GM18499 (cell line): ENCODE measurements around the gene SEMA4G.
"Not testable (repeated sequence)": the region's sequence is repeated elsewhere in the genome, so short reads cannot be mapped to it uniquely, and the experiment has no call there.

Source experiments
- ATAC-seq: cut with Tn5 transposase; IDR thresholded peaks from one replicate; pipeline ENCODE4 v1.9.1; 2021; ENCODE audit warnings: moderate number of reproducible peaks; ENCODE audit not compliant: insufficient read depth, unreplicated experiment

The SEMA4G gene

GRCh38 chr10:100970076-100970913 is 991 bp downstream of the SEMA4G start:
- no peak for ATAC-seq

DNA sequence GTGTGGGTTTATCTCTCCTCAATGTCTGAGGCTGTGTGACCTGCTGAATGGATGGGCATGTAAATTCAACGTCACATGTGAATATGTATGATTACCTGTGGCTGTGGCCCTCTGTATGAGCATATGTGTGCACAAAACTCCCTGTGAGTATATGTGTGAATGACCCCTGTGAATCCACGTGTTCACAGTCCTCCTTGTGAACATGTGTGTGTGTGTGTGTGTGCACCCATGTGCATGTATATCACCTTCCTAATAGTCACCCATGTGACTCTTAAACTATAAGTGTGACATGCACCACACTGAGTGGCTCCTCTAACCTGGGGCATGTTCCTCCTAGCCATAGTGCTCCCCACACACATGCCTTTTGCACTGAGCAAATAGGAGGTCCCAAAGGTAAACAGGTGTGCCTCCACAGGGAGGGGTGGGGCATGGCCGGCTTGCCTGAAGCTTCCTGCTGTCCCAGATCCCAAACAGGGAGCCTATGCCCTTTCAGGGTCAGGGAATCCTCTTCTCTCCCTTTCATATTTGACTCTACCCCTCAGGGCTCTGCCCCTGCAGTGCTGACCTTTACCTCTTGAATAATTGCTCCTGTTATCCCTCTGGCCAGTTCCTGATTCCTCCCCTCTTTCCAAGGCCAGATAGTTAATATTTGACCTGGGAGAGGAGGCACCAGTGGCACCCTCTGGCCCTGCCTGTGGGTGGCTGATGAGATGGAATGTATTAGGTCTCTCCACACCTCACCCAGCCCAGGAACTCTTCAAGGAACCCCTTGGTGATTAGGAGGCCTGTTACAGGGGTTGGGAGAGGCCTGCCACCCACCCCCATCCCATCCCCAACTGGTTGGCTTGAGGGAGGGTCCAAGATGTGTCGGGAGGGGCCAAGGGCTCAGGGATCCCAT is 1.9 kb downstream of the SEMA4G start:
- ATAC-seq: no peak

DNA sequence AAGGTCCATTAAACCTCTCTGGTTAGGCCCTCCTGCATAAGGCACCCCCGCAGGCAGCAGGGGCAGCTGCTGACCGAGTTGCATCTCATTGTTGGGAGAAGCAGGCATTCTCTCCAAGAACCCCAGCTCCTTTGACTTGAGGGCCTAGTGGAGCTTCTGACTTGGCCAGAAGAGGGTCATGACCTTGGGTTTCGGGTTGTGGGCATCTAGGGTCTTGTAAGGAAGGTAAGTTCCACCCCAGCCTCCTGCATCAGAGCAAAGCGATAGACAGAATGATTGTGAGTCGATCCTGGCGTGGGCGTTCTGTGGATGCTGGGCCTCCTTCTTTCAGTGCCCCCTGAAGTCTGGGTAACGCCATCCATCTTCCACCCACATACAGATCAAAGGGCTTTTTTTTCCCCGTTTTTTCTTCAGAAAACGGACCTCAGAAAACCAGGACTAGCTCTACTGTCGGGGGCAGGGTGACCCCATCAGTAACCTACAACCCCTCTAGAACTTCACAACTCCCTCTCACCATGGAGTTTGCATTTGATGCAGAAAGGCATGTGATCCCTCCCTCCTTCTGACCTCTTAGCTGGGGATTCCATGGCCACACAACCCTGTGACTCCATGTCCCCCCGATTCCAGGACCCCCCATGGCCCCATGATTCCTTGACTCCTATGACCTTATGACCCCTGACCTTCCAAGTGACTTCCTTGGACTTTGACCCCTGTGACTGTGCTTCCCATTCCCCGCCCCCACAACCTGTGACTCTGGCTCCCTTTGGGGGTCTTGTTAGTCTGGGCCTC is 3.0 kb downstream of the SEMA4G start:
- ATAC-seq: no peak

DNA sequence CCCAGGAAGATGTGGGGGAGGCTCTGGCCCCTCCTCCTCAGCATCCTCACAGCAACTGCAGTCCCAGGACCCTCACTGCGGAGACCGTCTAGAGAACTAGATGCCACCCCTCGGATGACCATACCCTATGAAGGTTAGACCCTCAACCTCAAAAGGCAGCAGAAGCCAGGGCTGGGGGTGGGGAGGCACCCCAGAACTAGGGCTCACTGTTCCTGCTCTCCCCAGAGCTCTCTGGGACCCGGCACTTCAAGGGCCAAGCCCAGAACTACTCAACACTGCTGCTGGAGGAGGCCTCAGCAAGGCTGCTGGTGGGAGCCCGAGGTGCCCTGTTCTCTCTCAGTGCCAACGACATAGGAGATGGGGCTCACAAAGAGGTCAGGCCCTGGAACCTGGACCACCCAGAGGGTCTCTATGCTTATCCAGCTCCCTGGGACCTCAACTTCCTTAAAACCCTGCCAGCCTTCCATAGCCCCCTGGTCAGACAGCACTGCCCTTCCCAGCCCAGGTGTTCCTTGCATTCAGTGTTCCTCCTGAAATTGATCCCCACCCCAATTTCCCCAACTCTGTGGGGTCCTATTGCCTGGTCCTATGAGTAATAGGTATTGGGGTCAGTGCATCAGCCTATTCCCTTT is 3.7 kb downstream of the SEMA4G start:
- ATAC-seq: no peak

- not testable (repeated sequence) for ATAC-seq
Measured at GRCh38 chr10:100975397-100975796, 6.1 kb downstream of the SEMA4G start.

- ATAC-seq: no peak
Measured at GRCh38 chr10:100976906-100977305, 7.6 kb downstream of the SEMA4G start.

DNA sequence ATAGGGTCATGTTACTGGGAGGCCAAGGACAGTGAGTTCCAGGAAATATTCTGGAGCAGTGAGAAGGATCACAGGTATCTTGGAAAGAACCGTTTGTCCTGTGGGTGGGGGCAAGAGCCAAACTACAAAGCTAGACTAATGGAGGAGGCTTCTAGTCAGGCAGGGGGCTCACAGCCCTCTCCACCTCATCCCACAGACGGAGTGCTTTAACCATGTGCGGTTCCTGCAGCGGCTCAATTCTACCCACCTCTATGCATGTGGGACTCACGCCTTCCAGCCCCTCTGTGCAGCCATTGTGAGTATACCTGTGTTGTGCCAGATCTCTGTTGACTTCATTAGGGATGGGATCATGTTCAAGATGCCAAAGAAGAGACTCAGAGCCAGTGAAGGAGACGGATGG is 8.1 kb downstream of the SEMA4G start:
- ATAC-seq: no peak

GRCh38 chr10:100978121-100978900 is 9.0 kb downstream of the SEMA4G start:
- no peak for ATAC-seq

DNA sequence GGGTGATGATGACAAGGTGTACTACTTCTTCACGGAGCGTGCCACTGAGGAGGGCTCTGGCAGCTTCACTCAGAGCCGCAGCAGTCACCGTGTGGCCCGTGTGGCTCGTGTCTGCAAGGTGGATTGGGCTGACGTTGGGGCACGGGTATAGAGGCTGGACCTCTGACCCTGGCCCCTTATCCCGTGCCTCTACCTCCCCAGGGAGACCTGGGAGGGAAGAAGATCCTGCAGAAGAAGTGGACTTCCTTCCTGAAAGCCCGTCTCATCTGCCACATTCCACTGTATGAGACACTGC is 9.5 kb downstream of the SEMA4G start:
- ATAC-seq: no peak

GRCh38 chr10:100979791-100980272 is 10.5 kb downstream of the SEMA4G start:
- ATAC-seq: no peak

- no peak for ATAC-seq
Measured at GRCh38 chr10:100980311-100980710, 11.0 kb downstream of the SEMA4G start.

DNA sequence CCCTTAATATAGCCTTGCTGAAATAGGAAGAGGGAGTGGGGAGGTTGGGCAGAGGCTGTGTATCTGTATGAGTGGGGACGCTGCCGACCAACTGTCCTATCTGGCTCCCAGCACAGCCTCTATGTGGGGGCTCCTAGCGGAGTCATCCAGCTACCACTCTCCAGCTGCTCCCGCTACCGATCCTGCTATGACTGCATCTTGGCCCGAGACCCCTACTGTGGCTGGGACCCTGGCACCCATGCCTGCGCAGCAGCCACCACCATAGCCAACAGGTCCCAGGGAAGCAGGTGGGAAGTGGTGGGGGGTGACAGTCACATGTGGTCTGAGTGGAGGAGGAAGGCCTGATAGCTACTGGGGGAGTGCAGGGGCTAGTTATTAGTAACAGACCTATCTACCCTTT is 11.4 kb downstream of the SEMA4G start:
- no peak for ATAC-seq

DNA sequence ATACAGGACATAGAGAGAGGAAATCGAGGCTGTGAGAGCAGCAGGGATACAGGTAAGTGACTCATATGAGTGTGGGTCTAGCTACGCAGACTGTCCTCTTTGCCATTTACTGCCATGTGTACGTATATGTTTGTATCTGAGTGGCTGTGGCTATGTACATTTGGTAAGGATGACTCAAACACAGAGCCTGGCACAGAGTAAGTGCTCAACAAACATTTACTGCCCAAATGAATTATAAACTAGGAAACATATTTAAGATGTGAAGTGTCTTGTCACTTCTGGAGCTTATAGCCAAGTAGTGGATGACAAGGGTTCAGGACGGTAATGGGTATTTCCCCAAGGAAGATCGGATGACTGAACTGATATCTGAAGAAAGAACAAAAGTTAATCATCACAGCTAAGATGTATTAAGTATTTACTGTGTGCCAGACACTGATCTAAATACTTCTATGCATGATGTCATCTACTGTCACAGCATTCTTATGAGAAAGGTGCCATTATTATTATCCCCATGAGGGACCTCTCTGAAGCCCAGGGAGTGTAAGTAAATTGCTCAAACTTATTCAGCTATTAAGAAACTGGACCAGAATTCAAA is 12.0 kb downstream of the SEMA4G start:
- ATAC-seq: no peak

GRCh38 chr10:100982916-100983830 is 13.9 kb downstream of the SEMA4G start:
- no peak for ATAC-seq

DNA sequence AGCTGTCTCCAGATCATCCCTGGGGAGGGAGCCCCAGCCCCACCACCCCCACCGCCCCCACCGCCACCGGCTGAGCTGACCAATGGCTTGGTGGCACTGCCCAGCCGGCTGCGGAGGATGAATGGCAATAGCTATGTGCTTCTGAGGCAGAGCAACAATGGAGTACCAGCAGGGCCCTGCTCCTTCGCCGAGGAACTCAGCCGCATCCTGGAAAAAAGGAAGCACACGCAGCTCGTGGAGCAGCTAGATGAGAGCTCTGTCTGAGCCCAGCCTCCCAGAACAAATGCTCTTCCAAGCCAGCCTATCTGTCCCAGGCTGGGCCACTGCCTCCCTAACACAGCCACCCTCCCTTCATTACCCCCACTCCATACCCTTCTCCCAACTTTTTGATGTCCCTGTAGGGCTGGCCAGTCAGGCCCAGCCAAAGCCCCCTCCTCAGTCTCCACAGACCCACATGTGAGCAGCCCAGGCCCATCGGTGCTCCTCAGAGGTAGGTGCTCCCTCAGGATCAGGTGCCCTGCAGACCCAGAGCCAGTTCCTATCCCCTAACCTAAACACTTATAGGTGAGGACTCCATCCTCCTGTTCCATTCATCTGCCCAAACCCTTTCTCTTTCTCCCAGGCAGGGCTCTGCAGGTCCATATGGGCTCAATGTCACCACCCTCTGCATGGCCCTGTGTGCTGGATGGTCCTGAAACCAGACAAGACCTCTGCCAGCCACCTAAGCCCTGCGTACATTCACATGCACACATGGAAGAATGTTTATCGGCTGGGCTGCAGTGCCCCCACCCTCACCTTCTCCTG is 14.8 kb downstream of the SEMA4G start:
- ATAC-seq: no peak

GRCh38 chr10:100984672-100985177 is 15.4 kb downstream of the SEMA4G start:
- no peak for ATAC-seq

DNA sequence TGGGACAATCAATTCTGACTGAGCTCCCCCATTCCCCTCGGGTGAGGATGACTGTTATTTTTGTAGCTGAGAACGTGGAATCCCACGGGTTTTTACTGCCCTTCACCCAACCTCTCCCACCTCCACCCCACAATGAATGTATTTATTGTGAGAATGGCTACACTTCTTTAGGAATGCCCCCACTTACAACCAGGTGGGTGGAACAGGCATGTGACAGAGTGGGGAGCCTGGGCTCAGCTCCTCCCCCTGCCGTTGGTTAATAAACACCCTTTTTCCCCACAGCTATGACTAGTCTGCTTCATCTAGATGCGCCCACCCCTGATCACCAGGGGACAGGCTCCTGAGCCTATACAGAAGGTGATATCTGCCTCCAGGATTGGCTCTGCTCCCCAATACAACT is 16.0 kb downstream of the SEMA4G start:
- no peak for ATAC-seq
